CD14-positive monocyte (primary cell): ENCODE data around the gene HUWE1. TPM values are rescaled to one million over a fixed set of nuclear protein-coding genes. Genes with fewer than 3 reads are reported as not detected.

ENCODE experiments used
- DNase-seq, 3 donors: peaks; one replicate each; pipeline ENCODE4 v3.0.0-alpha.2; 2011 to 2022
- H2AFZ ChIP-seq: 2 replicates; pipeline ENCODE4 v1.6.0; 2012; ENCODE audit warnings: mild to moderate bottlenecking, low read depth, low read length, inconsistent platforms; ENCODE audit not compliant: insufficient read depth, poor library complexity, severe bottlenecking
- H3K27ac ChIP-seq, 2 donors: 1 replicate in 1 of 2; 2 replicates in 1 of 2; pipeline ENCODE4 v1.5.1; 2012 to 2013; ENCODE audit warnings: low read length in 2 of 2, control low read depth in 1 of 2, inconsistent platforms in 1 of 2, low read depth in 1 of 2, mild to moderate bottlenecking in 1 of 2
- H3K27me3 ChIP-seq, 2 donors: one replicate each; pipeline versions ENCODE4 v1.6.0 to v1.6.1; 2011 to 2013; ENCODE audit warnings: low read length in 2 of 2; ENCODE audit not compliant: control insufficient read depth in 2 of 2, insufficient read depth in 2 of 2
- H3K36me3 ChIP-seq, 2 donors: replicated peaks in 1 of 2; 1 replicate in 1 of 2; 2 replicates in 1 of 2; pipeline versions ENCODE4 v1.5.1 to v1.6.1; 2012 to 2013; ENCODE audit warnings: low read length in 2 of 2, control low read depth in 1 of 2, inconsistent platforms in 1 of 2, mild to moderate bottlenecking in 1 of 2; ENCODE audit not compliant: insufficient read depth in 2 of 2, control insufficient read depth in 1 of 2
- H3K4me1 ChIP-seq, 2 donors: 1 replicate in 1 of 2; 2 replicates in 1 of 2; pipeline versions ENCODE4 v1.5.1 to v1.6.1; 2012 to 2013; ENCODE audit warnings: low read length in 2 of 2, control low read depth in 1 of 2, inconsistent platforms in 1 of 2, mild to moderate bottlenecking in 1 of 2, moderate library complexity in 1 of 2; ENCODE audit not compliant: insufficient read depth in 2 of 2, control insufficient read depth in 1 of 2
- H3K4me2 ChIP-seq: replicated peaks from 2 replicates; pipeline ENCODE3; 2012; ENCODE audit warnings: low read length, moderate library complexity, mild to moderate bottlenecking; ENCODE audit not compliant: poor library complexity, severe bottlenecking; ENCODE audit errors: extremely low read depth
- H3K4me3 ChIP-seq, 3 experiments: fragments of 200-600 bp in 1 of 3; sonication (generic) in 1 of 3; replicated peaks in 1 of 3; 1 replicate in 2 of 3; 2 replicates in 1 of 3; pipeline ENCODE4 v1.5.1; 2011 to 2013; ENCODE audit warnings: low read length in 3 of 3, mild to moderate bottlenecking in 3 of 3, control low read depth in 2 of 3, low read depth in 2 of 3, inconsistent platforms in 1 of 3, moderate library complexity in 1 of 3
- H3K79me2 ChIP-seq: 2 replicates; pipeline ENCODE4 v1.6.0; 2012; ENCODE audit warnings: mild to moderate bottlenecking, control low read depth, inconsistent platforms, low read length, moderate library complexity; ENCODE audit not compliant: insufficient read depth
- H3K9ac ChIP-seq: 2 replicates; pipeline ENCODE4 v1.6.0; 2017; ENCODE audit warnings: low read length, mild to moderate bottlenecking; ENCODE audit not compliant: insufficient read depth, poor library complexity, severe bottlenecking
- H3K9me3 ChIP-seq, 2 donors: replicated peaks in 1 of 2; 1 replicate in 1 of 2; 2 replicates in 1 of 2; pipeline versions ENCODE4 v1.5.1 to v1.6.1; 2012 to 2013; ENCODE audit warnings: low read length in 2 of 2, control low read depth in 1 of 2; ENCODE audit not compliant: control insufficient read depth in 1 of 2, insufficient read depth in 1 of 2
- H4K20me1 ChIP-seq: 2 replicates; pipeline ENCODE4 v1.6.0; 2012; ENCODE audit warnings: mild to moderate bottlenecking, low read length, control low read depth, moderate library complexity; ENCODE audit not compliant: insufficient read depth
- H3K27ac Mint-ChIP-seq, 7 donors: one replicate each; pipeline ENCODE4 v1.8.0; 2020; ENCODE audit warnings: mild to moderate bottlenecking in 7 of 7, mixed read lengths in 7 of 7, moderate library complexity in 6 of 7, inconsistent platforms in 2 of 7
- H3K27me3 Mint-ChIP-seq, 3 donors: one replicate each; pipeline ENCODE4 v1.8.0; 2021 to 2022; ENCODE audit warnings: low read depth in 3 of 3, mild to moderate bottlenecking in 3 of 3, mixed read lengths in 3 of 3, moderate library complexity in 3 of 3, inconsistent platforms in 1 of 3
- H3K36me3 Mint-ChIP-seq, 2 donors: one replicate each; pipeline ENCODE4 v1.8.0; 2020; ENCODE audit warnings: mixed read lengths in 2 of 2, inconsistent platforms in 1 of 2, mild to moderate bottlenecking in 1 of 2
- H3K4me1 Mint-ChIP-seq: one replicate; pipeline ENCODE4 v1.8.0; 2020; ENCODE audit warnings: mild to moderate bottlenecking, mixed read lengths
- H3K4me3 Mint-ChIP-seq, 2 donors: one replicate each; pipeline ENCODE4 v1.8.0; 2020; ENCODE audit warnings: mild to moderate bottlenecking in 2 of 2, mixed read lengths in 2 of 2, moderate library complexity in 1 of 2
- H3K9me3 Mint-ChIP-seq, 7 donors: one replicate each; pipeline ENCODE4 v1.8.0; 2020 to 2022; ENCODE audit warnings: mixed read lengths in 7 of 7, mild to moderate bottlenecking in 6 of 7, moderate library complexity in 6 of 7, inconsistent platforms in 2 of 7
- CTCF ChIP-seq: fragments of 200-600 bp; IDR thresholded peaks from one replicate; pipeline ENCODE4 v1.8.0; 2022; ENCODE audit warnings: antibody characterized with exemption, mild to moderate bottlenecking
- WGBS: methylation state at CpG from one replicate; pipeline ENCODE4 v1.1.5; 2013; ENCODE audit warnings: missing lambda C conversion rate; ENCODE audit not compliant: insufficient coverage; 5-methylcytosine and 5-hydroxymethylcytosine counted together
- intact Hi-C, 2 donors: fragments of 100-400 bp; cut with micrococcal nuclease; formaldehyde crosslinking; loops; one replicate each; pipeline versions ENCODE4 v1.15.0 to v1.15.1; 2023
- polyA plus RNA-seq, 3 donors: library from polyadenylated mRNA; depleted of rRNA in 1 of 3; unstranded in 2 of 3; stranded (reverse) in 1 of 3; fragments of 300-500 nt in 2 of 3; fragments of >200 nt in 1 of 3; fragmentation: Illumina TruSeq in 2 of 3; gene quantifications; 1 replicate in 2 of 3; 2 replicates in 1 of 3; pipeline ENCODE4 v1.2.3, GENCODE V29; 2012 to 2021

The HUWE1 gene
- polyA plus RNA-seq, 3 donors = 1.8 to 31.1 (median 4.3) TPM

- Histone ChIP-seq H3K79me2 (no peaks in the 10 kb centered on the region), H2AFZ (no peak overlapping the region), H3K4me1 (peaks cover 27% of the 10 kb centered on the region in 2 donors), H3K27ac (no peak overlapping the region), H3K9me3 (no peaks in the 10 kb centered on the region), H3K36me3 (no peaks in the 10 kb centered on the region), H3K4me2 (no peak overlapping the region), H3K27me3 (no peaks in the 10 kb centered on the region), H4K20me1 (no peaks in the 10 kb centered on the region), H3K9ac (no peak overlapping the region), H3K4me3 (no peak overlapping the region)
- Mint-ChIP-seq H3K27me3 (peaks cover 0 to 23% (median 0%) of the 10 kb centered on the region in 3 donors), H3K36me3 (no peaks in the 10 kb centered on the region), H3K9me3 (peaks cover 0 to 2% (median under 1%) of the 10 kb centered on the region in 7 donors), H3K4me1 (peaks cover 34% of the 10 kb centered on the region), H3K4me3 (no peak overlapping the region), H3K27ac (peak overlapping the region in 3 of 7 donors; percentile 26 to 47 (median 42))
- intact Hi-C loops = no loop called here
- WGBS = no CpG with 5 or more reads among the region's 3 CpGs
- DNase-seq = no peak
- TF ChIP-seq CTCF = no peak
Observed at GRCh38 chrX:53715346-53715924, 28.9 kb upstream of the HUWE1 start.

GRCh38 chrX:53714580-53715345, 28.2 kb upstream of the HUWE1 start:
- no peaks in the 10 kb centered on the region for H4K20me1 ChIP-seq
- H3K4me2 ChIP-seq = peak overlapping the region; percentile 31
- no peaks in the 10 kb centered on the region for H3K36me3 Mint-ChIP-seq
- H3K4me3 Mint-ChIP-seq = peak overlapping the region in 1 of 2 donors; percentile 55
- WGBS = 0% methylated on average over 3 of the region's 4 CpGs
- no peak overlapping the region for H2AFZ ChIP-seq
- no peak overlapping the region for H3K27ac ChIP-seq
- peaks cover 0 to 24% (median 0%) of the 10 kb centered on the region in 3 donors for H3K27me3 Mint-ChIP-seq
- H3K36me3 ChIP-seq = no peaks in the 10 kb centered on the region
- no peaks in the 10 kb centered on the region for H3K9me3 ChIP-seq
- intact Hi-C loops = no loop called here
- DNase-seq = peak; percentile 13 to 75 (median 18)
- H3K4me1 Mint-ChIP-seq = peaks cover 34% of the 10 kb centered on the region
- no peaks in the 10 kb centered on the region for H3K27me3 ChIP-seq
- H3K4me3 ChIP-seq = no peak overlapping the region
- H3K4me1 ChIP-seq = peaks cover 27% of the 10 kb centered on the region in 2 donors
- H3K9me3 Mint-ChIP-seq = peaks cover 0 to 1% (median 0%) of the 10 kb centered on the region in 7 donors
- no peaks in the 10 kb centered on the region for H3K79me2 ChIP-seq
- no peak overlapping the region for H3K9ac ChIP-seq
- no peak for TF ChIP-seq CTCF
- H3K27ac Mint-ChIP-seq = peak overlapping the region in 4 of 7 donors; percentile 15 to 47 (median 34)
